ENCODE results near the gene TBC1D8.

GRCh38 chr2:101193033-101193626 is 41.9 kb upstream of the TBC1D8 start:
- TF ChIP-seq CTCF (IDR thresholded peaks at IDR 0.05) (no peak), POLR2A (IDR thresholded peaks at IDR 0.05) (no peak)

Measured in body of pancreas (tissue), 4 donors.